Measurements from ENCODE around the gene LLGL2. TPM values are rescaled to one million over a fixed set of nuclear protein-coding genes. Genes with fewer than 3 reads are reported as not detected.

LLGL2 gene
- total and polyA plus RNA-seq, 10 of the 15 experiments (the other 5 are each of a cell fraction or from before 2014, with no cell fraction given): 0.21 to 9.9 (median 4.5) TPM

DNA sequence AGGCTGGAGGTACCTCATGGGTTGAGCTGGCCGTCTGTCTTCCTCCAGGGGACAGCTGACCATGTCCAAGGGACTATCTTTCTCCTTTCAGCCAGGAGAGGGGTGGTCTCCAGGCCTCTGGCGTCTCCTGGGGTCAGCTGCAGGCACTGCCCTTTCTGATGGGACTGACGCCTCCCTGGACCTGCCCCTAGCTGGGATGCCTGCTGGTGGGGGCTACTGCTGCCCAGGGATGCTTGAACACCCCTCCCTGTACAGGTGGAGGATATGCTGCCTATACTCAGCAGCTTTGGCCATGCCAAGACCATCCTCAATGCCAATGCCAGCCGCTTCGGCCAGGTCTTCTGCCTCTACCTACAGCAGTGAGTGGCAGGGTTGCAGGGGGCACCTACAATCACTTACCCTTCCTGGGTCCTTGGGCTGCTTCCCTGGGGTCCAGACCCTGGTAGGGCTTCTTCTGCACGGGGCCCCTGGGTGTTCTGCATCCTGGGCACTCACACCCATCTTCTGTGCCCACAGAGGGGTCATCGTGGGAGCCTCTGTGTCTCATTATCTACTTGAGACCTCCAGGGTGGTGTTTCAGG lies 66.3 kb downstream of the LLGL2 start:
- H3K79me2 ChIP-seq (ENCODE audit: control insufficient read depth, insufficient read depth, low read length): no peaks in the 10 kb centered on the region
- H3K9ac ChIP-seq (ENCODE audit: control insufficient read depth, insufficient read depth, low read length): no peak overlapping the region
- H3K36me3 ChIP-seq (ENCODE audit: control insufficient read depth in 2 of 2, insufficient read depth in 2 of 2, low read length in 1 of 2): no peaks in the 10 kb centered on the region
- H3K4me1 ChIP-seq (ENCODE audit: control insufficient read depth, insufficient read depth, low read length): 0 out of 2 replicates have a peak, but pooled peaks cover 4% of the 10 kb centered on the region
- ATAC-seq (no peak), FAIRE-seq (no peak), DNase-seq (ENCODE audit: low read depth, low spot score) (no peak)
- in situ Hi-C loops (cut with MboI): loop anchor here (10.0 kb wide), 1 partner anchor 167 kb away; no protein-coding TSS in a partner anchor
- H3K27me3 ChIP-seq (replicated peaks in 1 of 2; ENCODE audit: control insufficient read depth in 2 of 2, insufficient read depth in 2 of 2, low read length in 1 of 2): peaks cover 5 to 9% of the 10 kb centered on the region in 2 experiments
- RAD21 ChIA-PET (ENCODE audit: unreplicated experiment): interaction anchor here (1.8 kb wide), 1 partner anchor 75 kb away, joined by 4 read pairs; the partner anchor contains the start of gene TSEN54
- no peaks in the 10 kb centered on the region for H4K20me1 ChIP-seq (ENCODE audit: control insufficient read depth, insufficient read depth)
- no peak overlapping the region for H2AFZ ChIP-seq (ENCODE audit: control insufficient read depth, low read depth, low read length)
- SMC1A ChIA-PET (ENCODE audit: uncharacterized antibody, unreplicated experiment): interaction anchor here (1.3 kb wide), 1 partner anchor 161 kb away, joined by 3 read pairs; no protein-coding TSS in a partner anchor
- CTCF ChIA-PET: interaction anchor here (1.1 to 3.7 kb wide), 2 partner anchors 10 to 170 kb away, joined by 3 to 20 read pairs; no protein-coding TSS in a partner anchor
- H3K27ac ChIP-seq (ENCODE audit: control insufficient read depth, insufficient read depth): no peak overlapping the region
- BruUV-seq (replicated peaks): no TSS peak
- no peak overlapping the region for H3K4me3 ChIP-seq
- POLR2A ChIA-PET: no interaction called here
- no peak overlapping the region for H3K4me2 ChIP-seq (ENCODE audit: control insufficient read depth, insufficient read depth)
- WGBS (ENCODE audit: insufficient coverage, insufficient replicate concordance, low lambda C conversion rate, missing lambda C conversion rate): 35% methylated on average over 7 of the region's 7 CpGs
- no peaks in the 10 kb centered on the region for H3K9me3 ChIP-seq (replicated peaks; ENCODE audit: control insufficient read depth, insufficient read depth, low read length)
- intact Hi-C loops (cut with micrococcal nuclease; ENCODE audit: unreplicated experiment): no loop called here
- TF ChIP-seq ZNF217 (IDR thresholded peaks at IDR 0.05) (no peak), TCF7 (IDR thresholded peaks at IDR 0.05; ENCODE audit: borderline replicate concordance) (no peak), SUPT20H (IDR thresholded peaks at IDR 0.05; ENCODE audit: borderline replicate concordance, control insufficient read depth, low read depth, low read length) (no peak), JUNB (IDR thresholded peaks at IDR 0.05) (no peak), HSF1 (IDR thresholded peaks at IDR 0.05; ENCODE audit: low read depth, low read length) (no peak), ESRRA (IDR thresholded peaks at IDR 0.05; ENCODE audit: low read length) (no peak), SMARCA5 (IDR thresholded peaks at IDR 0.05) (no peak), ZNF384 (IDR thresholded peaks at IDR 0.05; ENCODE audit: borderline replicate concordance, low read depth, low read length) (no peak), RBBP5 (conservative IDR thresholded peaks at IDR 0.05) (no peak), KDM1A (IDR thresholded peaks at IDR 0.05; ENCODE audit: borderline replicate concordance) (no peak), RFX5 (IDR thresholded peaks at IDR 0.05; ENCODE audit: low read depth, low read length) (no peak), ZBTB40 (IDR thresholded peaks at IDR 0.05; ENCODE audit: borderline replicate concordance) (no peak), ZSCAN29 (IDR thresholded peaks at IDR 0.05) (no peak), BMI1 (IDR thresholded peaks at IDR 0.05; ENCODE audit: borderline replicate concordance) (no peak), ZNF207 (IDR thresholded peaks at IDR 0.05; ENCODE audit: borderline replicate concordance) (no peak), SP1 (IDR thresholded peaks at IDR 0.05; ENCODE audit: low read depth, low read length) (no peak), MXI1 (IDR thresholded peaks at IDR 0.05; ENCODE audit: low read depth, low read length) (no peak), PKNOX1 (IDR thresholded peaks at IDR 0.05) (no peak), ZNF274 (IDR thresholded peaks at IDR 0.05; ENCODE audit: insufficient read depth, insufficient read length) (no peak)
